HuH-7.5 (cell line): ENCODE data around the gene UPK2.
A peak's percentile ranks its signal among the peaks of the same experiment; 100 is the strongest.

ENCODE experiments used
- DNase-seq: peaks from one replicate; pipeline ENCODE4 v3.0.0; 2011; ENCODE audit warnings: low spot score

The UPK2 gene

DNA sequence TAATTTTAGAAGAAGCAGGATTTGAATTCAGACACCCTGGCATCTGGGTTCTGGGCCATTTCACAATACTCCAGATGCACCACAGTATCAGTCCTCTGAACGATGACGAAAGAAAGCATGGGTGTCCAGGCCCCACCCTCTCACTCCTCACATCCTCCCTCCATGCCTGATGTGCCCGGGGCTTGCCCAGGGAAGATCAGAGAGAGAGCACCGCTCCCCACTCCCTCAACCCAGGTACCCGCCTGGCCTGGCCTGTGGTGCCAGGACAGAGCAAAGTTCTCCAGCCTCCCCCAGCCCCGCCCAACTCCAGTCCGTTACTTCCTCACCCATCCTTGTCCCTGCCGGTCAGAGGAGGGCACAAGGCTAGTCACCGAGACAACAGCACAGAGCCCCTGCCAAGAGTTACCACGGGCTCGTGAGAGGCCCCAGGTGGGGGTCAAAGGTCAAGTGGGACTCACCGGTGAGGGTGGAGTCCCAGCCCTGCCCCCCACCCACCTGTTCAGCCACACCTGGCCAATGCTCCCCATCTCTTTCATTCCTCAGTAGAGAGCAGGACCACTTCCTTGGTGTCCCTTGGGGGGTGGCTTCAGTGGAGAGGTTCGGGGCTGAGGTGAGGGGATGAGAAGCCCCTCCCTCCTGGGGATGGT is 38.5 kb upstream of the UPK2 start:
- DNase-seq: no peak

DNA sequence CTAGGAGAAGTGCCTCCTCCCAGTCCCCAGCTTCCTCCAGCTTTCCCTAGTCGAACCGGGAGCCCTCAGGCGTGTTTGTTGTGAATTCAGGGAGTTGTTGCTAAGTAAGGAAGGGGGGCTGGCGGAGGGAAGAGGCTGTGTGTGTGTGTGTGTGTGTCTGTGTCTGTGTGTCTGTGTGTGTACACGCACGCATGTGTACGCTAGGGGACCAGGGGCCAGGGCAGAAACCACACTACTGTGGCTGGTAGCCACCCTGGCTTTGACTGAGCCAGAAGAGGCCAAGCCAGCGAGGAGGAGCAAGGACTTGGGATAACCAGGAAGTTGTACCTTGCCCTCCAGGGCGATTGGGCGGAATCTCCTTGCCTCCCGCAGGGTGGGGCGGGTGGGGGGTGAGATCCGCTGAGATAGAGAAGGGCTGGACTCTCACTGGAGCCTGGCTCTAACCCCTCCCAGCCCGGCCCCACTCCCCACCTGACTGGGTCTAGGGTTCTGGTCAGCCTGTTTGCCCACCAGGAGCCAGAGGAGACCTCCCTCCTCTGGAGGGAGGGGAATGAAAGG is 37.9 kb upstream of the UPK2 start:
- DNase-seq: no peak

- no peak for DNase-seq
Measured at GRCh38 chr11:118918686-118919280, 37.3 kb upstream of the UPK2 start.

- peak; percentile 90 for DNase-seq
Measured at GRCh38 chr11:118921121-118921928, 34.8 kb upstream of the UPK2 start.

GRCh38 chr11:118921929-118922744 is 34.0 kb upstream of the UPK2 start:
- peak; percentile 78 for DNase-seq

DNA sequence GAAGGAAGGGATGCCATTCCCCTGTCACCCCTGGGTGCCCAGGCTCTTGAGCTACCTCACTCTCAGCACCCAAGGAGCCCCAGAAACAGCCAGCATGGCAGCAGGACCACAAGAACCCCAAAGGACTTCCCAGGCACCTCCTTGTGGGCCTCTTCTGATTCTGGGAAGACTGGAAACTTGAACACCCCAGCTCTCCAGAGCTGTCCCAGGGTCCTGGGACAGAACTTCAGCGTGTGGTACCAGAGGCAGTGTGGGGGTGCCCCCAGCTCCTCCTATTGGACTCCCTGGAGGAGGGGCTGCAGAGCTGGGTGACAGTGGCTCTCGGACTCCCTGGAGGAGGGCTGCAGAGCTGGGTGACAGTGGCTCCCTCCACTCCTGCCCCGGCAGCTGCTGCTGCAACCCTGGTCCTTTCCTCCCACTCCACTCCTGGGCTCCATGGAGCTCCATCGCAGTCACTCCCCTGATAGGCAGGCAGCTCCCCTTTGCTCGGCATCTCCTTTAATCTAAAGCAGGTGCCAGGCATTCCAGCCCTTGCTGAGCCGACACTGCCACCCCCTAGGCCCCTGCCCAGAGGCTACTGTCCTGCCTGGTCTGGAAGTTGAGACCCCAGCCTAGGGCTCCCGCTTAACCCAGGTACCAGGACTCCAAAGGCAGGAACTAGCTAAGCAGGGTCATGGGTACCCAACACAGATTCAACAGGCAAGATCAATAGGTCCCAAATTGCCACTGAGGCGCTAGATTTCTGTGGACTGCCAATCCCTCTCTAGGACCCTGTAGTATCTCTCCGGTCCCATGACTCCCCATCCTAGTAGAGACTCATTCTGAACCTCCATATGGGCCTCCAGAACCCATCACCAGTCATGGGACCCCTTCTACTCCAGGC is 33.1 kb upstream of the UPK2 start:
- DNase-seq: no peak

- DNase-seq: no peak
Measured at GRCh38 chr11:118923721-118924587, 32.1 kb upstream of the UPK2 start.

DNA sequence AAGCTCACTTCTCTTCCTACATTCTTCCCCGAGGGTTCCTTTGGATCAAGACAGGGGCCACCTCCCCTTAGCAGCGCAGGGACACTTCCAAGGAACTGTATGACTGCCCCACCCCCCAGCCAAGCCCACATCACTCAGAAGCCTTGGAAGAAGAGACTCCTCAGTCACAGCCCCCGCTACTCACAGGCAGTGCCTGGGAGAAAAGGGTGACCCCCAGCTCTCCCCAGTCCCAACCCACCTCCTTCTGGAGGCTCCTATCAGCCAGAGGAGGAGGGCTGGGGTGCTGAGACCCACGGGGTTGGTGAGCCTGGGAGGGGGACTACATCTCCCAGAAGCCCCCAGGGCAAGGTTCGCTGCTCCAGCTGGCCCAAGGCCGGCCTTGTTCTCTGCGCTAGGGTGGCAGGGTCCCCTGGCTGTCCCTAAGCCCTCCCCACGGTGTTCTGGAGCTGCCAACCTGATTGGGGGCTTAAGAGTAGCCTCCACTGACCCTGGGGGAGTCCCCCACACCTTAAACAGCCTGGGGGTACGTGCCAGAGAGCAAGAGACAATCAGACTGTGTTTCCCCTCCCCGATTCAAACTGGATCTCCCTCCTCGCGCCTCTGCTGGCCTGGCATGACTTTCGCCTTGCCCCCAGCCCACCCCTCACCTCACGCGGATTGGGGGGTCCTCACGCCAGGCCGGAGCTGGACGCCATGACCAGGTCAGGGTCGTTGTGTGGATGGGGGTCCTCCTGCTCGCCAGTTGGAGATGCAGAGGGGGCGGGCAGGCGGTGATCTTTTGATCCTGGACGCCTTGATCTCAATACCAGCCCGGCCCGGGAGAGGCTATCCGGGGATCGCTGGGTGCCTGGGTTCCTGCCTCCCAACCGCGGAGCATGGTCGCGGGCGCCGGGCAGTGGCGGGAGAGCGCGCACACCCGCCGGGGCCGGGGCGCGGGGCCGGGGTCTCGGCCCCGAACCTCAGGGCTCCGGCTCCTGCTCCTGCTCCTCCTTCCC is 31.2 kb upstream of the UPK2 start:
- DNase-seq: peak; percentile 91

DNA sequence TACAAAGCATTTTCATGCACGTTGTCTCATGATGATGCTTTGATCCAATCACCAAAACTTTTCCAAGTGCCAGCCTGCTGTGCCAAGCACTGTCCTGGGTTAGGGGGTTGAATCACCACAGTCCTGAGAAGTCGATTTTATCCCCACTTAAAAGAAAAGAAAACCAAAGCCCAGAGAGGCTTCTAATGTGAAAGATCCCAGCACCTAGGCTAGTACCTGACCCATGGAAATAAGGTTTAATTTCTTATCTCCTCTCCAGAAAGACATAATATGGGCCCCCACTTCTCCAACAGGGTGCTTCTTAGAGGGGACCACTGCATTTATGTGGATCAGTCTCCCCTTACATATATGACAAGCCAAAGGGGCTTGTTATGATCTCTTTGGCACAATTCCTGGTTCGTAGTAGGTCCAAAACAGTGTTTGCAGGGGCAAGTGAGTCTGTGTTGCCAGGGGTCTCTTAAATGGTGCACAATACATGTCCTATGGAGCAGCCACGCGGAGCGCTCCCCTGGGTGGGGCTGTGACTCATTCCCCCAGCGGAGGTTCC is 28.5 kb upstream of the UPK2 start:
- DNase-seq: no peak

- DNase-seq: peak; percentile 94
Measured at GRCh38 chr11:118928101-118928869, 27.8 kb upstream of the UPK2 start.

DNA sequence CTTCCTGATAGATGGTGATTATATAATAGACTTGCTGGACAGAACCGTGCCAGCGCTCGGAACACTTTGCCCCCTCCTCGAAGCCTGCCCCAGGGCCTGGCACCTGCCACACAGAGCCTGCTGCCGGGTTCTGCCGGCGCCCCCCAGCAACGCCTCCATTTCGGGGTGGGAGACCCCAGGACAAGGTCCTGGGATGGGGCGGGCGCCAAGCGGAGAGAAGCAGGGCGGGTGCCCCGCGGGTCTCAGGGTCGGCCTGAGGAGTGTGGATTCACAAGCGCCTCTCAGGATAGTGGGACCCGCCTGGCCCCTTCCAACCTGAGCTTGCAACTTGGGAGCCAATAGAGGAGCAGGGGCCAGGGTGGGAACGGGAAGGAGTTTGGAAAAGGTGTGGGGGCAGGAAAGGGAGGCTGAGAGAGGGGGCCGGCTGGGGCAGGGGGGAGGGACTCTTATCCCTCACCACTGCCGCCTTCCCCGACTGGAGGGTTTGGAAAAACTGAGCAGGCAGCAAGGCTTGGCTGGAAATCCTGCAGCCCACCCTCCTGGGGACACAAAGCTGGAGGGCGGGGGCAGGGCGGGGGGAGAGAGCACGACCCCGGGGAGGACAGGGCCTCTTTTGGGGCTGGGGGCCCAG is 27.1 kb upstream of the UPK2 start:
- DNase-seq: peak; percentile 55

DNA sequence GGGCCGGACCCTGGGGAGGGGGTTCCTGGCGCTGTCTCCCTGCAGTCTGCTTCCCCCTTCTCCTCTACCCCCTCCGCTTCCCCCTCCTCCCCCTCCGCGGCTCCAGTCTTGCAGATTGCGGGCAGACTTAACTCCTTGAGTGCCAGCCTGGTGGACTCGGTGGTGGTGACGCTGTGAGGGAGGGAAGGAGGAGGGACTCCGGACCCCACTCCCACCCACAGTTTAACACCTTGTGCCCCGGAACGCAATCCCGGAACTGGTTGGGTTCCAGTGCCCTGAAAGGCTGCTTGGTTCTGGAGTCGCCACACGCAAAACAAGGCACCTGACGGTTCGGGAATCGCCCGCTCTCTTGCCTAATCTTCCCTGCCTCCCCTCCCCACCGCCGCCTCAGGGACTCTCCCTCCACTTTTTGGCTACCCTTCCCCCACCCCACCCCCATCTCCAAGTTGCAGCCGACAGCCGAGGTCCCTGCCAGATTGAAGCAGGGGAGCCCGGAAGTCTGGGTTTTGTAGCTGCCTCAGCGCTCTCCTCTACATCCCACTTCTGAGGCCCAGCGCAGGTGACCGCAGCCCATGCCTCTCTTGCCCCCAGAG is 26.5 kb upstream of the UPK2 start:
- DNase-seq: peak; percentile 67

DNA sequence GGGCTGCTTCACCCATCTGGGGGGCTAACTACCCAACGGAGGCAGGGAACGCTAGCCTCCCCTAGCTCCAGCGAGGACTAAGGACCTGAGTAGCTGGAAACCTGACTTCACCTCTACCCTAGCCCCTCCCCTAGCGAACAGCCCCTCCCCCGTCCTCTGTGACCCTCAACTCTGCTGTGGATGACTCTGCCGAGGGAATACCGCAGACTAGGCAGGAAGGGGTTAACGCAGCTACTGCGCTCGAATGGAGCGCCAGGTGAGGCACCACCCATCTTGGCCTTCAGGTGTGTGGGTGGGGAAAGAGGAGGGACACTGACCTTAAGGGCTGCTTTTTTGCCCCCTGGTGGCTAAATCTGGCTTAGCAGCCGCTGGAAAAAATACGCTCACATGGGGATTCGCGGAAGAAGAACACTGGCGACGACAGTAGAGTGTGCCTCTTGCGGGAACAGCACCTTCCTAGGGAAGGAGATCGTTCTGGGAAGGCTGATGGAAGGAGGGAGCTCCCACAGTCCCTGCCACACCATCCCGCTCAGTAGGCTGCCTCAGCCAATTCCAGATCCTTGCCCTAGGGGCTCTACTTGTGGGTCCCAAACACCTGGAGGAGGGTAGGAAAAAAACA is 25.9 kb upstream of the UPK2 start:
- peak; percentile 80 for DNase-seq

- no peak for DNase-seq
Measured at GRCh38 chr11:118931571-118931970, 24.5 kb upstream of the UPK2 start.

GRCh38 chr11:118933486-118933885 is 22.6 kb upstream of the UPK2 start:
- no peak for DNase-seq

DNA sequence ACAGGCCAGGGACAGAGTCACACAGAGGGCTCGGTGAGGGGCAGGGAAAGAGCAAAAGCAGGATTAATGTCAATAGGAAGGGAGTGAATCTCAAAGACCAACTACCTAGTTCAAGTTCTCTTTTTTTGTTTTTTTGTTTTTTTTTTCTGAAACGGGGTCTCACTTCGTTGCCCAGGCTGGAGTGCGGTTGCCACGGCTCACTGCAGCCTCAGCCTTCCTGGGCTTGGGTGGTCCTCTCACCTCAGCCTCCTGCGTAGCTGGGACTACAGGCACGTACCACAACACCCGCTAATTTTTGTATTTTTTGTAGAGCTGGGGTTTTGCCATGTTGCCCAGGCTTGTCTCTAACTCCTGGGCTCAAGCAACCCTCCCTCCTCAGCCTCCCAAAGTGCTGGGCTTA is 20.7 kb upstream of the UPK2 start:
- no peak for DNase-seq
